ENCODE results near the gene ZBTB20.

ZBTB20 gene

DNA sequence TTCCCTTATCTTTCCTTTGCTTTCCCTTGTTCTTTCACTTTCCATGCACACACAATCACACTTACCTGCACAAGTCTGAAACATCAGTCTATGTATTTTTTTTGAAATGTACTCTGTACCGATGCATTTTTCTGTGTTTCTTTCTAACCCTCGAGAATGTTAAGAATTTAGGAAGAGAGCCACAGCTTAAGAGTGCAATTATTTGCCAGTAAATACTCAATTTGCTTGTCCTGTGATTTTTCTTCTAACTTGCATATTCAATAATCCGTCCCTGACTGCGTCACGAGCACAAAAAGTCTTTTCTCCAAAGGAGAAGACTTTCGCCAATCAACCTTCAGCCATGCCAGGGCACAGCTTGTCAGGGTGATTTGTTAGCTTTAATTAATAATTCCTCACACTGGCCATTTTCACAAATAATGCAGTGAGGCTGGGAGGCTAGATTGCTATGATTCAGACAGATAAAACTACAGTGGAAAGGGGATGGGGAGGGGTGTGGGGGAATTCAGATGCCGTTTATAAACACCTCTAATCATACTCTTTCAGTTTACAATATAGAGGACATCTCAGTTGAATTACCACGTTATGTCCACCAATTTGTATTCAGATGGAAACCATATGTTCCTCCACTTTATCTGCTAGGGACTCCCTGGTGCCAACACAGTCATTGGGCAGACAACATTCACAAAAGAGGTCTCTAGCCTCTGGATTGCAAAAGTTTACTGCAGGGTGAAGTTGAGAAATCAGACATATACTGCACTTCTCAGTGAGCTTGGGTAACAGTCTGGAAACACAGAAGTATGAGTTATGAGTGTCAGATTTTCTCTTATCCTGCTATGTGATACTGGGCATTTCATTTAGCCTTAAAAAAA, 388.0 kb downstream of the ZBTB20 start:
- DNase-seq = peak; percentile 64

DNA sequence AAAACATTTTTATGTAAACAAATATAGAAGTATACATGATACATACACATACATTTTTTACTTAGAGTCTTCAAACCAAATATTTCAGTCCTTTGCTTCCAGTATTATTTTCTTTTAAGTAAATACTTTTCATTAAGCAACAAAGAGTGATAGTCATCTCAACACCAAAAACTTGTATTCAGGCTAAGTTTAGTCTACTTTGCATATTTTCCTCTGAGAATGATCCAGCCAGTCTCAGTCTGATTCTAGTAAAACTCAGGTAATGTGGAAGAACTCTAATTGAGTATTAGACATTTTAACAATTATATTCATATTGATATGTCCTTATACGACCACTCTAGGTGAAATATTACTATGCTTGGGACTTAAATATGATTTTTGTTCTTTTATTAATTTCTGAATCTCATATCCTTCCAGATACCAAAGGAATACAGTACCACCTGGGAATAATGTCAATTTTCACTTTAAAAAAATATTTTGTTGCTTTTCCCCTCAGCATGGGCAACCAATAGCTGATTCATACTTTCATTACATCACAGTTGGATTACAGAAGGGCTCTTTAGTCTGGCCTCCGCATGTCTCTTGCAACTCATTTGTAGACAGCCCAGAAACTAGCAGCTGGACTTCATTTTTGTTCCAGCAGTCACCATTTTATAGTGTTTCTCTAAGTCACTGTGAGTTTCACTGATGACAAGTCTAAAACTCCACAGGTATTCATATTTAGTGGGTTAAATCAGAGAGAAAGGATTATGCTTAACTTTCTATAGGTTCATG, 390.4 kb downstream of the ZBTB20 start:
- peak; percentile 49 for DNase-seq

DNA sequence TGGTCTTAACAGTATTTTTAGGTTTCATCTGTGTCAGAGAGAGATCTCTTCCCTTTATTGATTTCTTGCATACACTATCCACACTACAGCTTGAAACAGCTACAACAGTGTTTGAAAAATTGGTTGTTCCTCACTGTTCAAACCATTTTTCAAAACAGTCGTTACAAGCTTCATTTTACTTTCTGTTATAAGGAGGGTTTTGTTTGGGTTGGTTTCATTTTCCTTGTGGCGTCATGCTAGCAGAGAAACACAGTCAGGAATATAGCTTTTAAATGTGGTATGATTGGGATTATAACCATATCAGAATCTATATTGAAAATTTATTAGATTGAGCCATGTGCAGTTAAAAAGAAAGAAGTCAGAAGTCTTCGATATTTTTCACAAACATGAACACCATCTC, 400.6 kb downstream of the ZBTB20 start:
- DNase-seq = no peak

DNA sequence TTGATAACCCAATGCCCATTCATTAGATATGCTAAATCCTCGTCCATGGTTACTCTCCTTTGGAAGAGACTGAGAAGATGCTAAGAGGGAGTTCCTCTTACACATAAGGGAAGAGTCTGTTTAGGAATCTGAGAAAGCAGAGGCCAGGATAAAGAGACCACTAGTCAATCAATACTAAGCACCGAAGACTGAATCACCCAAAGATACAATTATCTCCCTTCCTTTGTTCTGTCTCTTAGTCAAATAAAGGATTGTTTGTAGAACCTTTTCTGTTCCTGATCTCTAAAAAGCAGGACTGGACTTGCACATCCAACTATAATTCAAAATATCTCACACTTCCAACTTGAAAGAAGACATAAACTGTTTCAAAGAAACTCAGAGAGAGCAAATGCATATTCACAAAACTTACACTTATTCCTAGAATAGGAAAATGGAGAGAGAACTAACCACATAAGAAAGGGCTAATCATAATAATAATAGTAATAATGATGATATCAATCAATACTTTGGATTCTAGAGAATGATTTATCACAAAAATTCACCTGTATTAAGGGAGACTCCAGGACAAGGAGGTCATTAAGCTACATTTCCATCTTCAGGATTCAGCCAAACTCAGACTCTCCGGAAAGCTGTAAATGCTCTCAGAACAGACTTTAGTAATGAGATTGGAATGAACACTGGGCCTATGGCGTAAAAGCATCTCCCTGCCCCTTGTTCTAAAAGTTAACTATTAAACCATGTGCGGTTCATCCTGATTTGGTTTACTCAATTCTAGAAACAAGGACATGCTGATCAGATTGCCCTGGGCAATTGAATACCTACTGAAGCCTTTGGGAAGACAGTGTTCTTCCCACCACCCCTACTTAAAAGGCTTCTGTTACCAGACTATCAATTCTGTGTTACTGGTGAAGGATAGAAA, 401.5 kb downstream of the ZBTB20 start:
- peak; percentile 63 for DNase-seq

DNA sequence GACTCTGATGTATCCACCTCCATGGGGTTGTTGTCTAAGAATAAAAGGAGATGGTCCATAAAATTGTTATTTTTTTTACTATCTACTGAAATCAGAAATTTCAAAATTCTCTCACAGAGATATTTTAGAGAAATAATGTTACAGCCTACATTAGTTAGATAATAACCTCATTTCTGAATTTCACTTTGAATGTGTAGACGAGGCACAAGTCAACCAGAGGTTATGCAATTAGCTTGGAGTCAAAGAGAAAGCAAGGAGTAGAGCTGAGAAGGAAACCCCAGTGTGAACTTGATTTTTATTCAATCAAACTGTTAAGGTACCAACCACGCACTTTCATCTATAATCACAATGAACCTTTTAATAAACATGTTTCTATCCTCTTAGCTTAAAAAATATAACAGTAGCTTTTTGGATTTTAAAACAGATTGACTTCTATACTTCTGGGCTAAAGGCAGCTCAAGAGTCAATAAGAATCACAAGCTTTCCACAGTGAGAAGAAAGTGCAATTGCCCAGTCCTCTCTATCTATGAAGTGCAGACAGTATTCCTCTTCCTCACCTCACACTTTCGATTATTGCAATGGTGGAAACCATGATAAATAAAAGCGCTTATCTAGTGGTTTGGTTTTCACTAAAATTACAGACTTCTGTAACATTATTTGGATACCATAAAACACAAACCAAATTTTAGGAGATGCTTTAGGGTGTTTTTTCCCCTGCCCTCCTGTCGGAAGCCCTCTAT, 403.2 kb downstream of the ZBTB20 start:
- DNase-seq = no peak

DNA sequence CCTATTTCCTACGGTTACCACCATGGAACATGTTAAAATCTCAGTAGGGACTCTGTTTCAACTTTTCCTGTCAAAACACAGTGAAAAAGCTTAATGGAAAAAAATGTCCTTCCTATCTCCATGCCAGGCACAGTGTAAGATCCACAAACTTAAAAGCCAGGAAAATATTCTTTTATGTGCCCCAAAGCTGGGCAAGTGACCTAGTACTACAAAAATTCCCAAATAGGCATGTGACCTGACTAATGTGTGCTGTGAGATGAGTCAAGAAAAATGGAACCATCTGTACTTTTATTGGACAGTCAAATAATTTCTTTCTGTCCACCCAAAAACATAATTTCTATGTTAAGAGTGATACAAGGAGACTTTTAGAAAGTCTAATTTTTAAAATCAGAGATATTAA, 406.0 kb downstream of the ZBTB20 start:
- peak; percentile 13 for DNase-seq

DNA sequence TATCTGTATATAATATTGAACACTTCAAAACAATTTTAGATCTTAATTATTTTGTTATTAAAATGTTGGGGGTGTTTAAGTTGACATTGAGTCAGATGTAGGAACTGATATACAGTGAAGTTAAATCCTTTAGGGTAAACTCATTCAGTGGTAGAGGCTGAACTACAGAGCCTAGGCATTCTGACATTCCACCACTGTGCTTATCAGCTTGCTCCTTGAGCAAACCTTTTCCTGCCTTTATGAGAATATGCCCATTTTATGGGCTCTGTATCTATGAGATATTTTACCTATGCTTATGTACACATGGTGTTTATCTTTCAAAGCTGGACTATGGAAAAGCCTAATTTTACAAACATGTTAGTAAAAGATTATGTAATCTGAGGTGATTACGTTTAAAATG, 407.5 kb downstream of the ZBTB20 start:
- DNase-seq = no peak

DNA sequence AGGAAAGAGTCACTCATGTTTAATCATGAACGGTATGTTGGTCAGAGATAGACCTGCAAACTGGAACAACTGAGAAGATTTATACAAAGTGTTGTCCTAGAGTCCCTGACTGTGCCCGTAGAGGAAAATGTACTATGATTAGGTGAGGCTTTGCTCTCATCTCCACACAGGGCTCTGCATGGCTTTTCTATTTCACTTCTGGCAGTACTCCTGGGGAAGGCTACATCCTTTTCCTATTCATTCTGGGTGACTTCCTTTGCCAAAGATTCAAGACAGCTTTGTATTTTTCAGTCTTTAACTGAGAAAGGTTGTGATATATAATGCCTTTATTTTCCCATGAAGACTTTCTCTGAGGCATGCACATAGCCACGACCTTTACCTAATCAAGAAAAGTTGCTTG, 414.7 kb downstream of the ZBTB20 start:
- no peak for DNase-seq

DNA sequence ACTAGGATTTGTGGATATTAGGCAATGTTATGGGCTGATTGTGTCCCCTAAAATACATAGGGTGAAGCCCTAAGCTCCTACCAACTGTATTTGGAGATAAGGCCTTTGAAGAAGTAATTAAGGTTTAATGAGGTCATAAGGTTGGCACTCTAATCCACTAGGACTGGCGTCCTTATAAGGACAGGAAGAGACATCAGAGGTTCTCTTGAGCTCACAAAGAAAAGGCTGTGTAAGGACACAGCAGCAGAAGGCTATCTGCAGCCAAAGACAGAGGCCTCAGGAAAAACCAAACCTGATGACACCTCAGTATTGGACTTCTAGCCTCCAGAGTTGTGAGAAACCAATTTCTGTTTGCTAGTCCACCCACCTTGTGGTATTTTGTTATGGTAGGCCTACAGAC, 416.7 kb downstream of the ZBTB20 start:
- DNase-seq = no peak

DNA sequence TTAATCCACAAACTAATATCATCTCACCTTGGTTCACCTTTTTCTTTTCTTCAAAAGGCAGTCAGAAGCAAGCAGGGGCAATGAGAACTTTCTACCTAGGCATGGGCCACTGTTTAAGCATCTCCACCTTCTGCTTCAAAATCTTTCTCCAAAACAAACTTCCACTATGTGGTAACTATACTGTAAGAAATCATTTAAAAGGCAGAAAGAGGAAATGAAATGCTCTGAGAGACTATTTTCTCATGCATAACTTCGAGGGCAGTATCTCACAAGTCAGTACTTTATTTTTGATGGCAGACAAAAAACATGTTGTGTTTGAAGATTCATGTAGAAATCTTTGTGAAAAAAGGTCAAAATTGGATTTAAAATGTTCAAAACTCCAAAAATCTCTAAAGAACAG, 419.7 kb downstream of the ZBTB20 start:
- no peak for DNase-seq

DNA sequence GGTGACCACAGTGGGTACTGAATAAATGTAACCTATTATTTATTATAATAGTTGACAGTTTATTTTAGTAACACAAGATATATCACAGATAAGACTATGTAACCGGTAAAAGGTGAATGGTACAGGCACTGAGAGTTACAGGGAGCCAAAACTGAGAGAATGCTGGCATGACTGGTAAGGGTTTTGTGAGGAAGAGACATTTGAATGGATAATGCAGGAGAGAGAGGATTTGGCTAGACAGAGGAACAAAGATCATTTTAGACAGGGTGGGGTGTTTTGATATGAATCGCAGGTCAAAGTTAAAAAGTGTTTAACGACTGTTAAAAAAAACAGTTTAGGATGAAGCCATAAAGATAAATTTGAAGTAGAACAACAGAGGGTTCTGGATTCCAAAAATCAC, 421.1 kb downstream of the ZBTB20 start:
- DNase-seq = no peak

DNA sequence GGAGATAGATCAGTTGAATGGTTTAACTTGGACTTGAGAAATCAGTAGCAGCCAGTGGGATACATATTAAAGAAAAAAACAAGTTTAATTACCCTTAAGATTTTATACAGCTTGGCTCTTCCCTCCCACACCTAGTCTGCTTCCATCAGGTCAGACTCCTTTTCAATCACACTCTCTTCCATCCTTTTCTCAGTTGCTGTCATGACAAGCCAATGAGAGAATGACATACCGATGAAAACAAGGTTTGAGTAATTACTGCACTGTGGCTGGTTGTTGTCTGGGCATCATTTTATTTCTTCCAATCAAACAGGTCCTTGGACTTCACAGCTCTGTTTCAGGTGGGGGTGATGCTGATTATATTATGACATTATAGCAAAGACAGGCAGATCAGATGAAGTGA, 424.6 kb downstream of the ZBTB20 start:
- DNase-seq = no peak

DNA sequence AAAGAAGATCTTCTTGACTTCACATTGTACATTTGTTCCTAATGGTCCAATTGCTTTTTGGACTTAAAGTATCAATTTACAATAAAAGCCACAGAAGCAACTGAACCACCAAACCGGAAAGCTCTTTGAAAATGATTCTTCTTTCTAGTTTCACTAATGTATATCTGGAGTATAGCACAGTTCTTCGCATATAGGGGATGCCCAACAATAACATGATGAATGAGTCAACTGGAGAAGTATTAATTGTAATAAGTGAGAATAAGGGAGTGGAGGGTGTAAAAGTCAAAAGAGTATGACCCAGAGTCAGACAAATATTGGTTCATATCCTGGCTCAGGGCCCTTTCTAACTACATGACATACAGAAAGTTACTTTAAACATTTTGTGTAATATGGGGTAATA, 425.2 kb downstream of the ZBTB20 start:
- no peak for DNase-seq

DNA sequence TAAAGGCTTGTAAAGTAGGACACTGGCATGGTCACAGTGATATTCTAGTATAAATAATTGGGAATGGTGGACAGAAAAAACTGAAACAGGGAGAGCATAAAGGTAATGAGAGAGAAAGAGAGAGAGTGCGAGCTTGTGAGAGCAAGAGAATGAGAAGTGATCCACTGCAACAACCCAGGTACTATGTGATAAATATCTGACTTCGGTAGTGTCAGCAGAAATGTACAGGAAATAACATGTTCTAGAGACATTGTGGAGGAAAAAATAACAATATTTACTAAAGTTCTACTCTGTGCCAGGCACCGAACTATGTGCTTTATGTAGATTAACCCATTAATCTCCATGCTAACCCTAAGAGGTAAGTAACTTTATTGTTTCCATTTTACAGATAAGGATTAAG, 425.9 kb downstream of the ZBTB20 start:
- no peak for DNase-seq

DNA sequence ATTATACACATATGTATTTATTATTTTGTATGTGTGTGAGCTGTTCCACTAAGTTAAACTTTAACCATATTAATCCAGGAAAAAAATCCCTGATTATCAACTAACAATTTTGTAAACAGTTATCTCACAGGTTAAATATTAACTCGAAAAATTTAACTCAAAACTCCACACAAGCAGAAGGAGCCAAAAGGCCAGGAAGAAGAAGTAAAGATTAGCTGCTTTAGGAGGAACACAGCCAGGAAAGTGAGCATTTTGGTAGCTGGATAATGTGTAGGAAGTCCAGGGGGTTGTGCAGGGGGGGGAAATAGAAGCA, 428.2 kb downstream of the ZBTB20 start:
- DNase-seq = no peak

DNA sequence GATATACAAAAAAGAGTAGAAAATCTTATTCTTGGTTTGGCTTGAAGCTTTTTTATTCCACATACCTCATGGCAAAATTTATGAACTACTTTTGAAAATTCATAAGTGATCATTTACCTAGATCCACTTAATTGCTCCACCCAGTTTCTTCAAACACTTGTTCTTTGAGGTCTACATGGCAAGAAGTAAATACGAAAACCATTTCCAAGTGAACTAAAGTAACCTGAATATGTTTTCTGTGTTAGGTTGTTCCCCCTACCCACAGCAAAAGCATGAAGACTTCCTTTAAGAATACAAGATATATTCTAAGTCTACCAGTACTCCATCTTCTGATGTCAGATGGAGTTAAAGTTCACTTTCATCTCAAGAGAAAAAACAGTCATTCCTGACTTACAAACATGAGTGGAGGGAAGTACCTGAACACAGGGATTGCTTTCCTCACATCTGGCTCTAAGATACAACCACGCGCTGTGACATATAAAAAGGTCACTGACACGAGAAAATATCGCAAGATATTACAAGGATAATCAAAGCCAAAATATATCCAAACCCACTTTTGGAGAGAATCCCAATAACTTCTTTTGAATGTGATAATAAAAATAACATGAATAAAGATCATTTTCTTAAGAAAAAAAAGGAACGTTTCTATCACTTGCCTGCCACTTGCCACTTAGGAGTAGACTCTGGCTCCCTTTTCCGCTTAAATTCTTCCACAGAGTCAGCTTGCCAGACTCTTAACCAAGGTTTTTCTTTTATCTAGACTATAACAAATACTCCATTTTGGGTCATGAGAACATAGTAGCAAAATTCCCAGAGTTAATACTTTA, 428.8 kb downstream of the ZBTB20 start:
- no peak for DNase-seq

DNA sequence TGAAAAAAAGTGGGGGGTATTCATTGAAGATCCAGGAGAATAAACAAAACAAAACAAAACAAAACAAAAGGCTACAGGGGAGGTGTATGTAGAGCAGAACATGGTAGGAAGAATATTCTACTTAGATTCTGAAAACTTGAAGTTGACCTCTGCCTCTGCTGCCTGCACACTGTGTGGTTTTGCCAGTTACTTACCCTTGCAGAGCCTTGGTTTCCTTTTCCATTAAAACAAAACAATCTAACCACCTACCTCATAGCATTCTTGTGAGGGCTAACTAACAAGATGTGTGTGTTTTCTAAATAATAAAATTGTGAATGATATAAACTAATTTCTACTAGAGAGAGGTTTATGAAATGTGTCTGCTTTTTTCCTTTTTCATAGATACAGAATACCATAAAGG, 430.2 kb downstream of the ZBTB20 start:
- no peak for DNase-seq

DNA sequence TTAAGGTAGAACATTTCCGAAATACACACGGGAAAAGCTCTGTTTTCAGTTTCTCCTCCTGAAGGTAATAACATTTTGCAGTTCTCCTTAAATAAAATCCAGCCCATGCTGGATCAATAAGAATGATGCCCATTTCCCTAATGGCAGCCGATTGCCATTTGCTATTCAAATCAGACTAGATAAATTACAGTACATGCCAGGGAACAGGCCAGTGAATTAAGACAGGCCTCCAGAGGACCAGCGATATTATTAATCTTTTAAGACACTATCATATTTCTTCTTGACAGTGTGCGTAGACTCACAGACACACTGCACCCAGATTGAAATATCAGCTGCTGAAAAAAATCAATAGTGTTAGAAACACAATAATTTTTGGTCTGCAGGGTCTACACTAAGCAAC, 431.0 kb downstream of the ZBTB20 start:
- DNase-seq = no peak

DNA sequence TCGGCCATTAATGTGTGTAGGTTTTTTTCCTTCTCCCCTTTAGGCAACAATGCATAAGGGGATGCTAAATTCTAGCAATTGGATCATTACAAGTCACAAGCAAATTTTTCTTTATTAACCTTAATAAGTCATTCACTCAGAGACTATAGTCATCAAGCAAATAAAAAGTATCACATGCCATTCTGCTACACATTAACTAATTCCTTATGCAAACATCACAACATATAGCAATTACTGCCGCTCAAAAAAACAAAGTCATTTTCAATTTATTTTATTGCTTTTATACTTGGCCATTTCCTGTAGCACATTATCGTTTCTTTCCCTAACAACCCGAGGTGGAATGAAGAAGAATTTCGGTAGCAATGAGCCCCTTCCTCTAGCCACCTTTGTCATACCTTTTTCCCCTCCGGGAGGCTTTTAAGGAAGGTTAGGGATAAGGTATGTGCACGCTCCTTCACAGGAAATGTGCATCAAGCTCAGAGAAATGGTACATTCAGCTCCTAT, 432.1 kb downstream of the ZBTB20 start:
- no peak for DNase-seq

DNA sequence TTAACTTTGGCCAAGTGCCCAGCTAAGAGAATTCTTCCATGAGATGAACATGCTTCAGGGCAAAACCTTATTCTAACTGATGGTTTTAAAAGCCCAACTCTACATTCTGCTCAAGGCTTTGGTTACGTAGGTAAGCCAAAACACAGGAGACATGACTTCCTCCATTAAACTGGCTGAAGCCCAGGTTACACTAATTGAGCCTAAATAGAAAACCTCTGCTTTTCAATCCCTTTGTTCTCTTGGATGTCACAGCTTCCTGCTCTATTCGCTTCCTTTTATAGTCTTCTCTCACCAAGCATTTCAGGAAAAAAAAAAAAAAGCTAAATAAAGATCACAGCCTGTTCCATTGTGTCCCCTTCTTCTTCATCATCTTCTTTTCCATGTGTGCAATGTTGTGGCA, 432.9 kb downstream of the ZBTB20 start:
- DNase-seq = no peak

Measured in fibroblast of skin of abdomen (primary cell).